ENCODE measurements around the gene IFNA1.
"Not testable (repeated sequence)": the region's sequence is repeated elsewhere in the genome, so short reads cannot be mapped to it uniquely, and the experiment has no call there.

The IFNA1 gene

DNA sequence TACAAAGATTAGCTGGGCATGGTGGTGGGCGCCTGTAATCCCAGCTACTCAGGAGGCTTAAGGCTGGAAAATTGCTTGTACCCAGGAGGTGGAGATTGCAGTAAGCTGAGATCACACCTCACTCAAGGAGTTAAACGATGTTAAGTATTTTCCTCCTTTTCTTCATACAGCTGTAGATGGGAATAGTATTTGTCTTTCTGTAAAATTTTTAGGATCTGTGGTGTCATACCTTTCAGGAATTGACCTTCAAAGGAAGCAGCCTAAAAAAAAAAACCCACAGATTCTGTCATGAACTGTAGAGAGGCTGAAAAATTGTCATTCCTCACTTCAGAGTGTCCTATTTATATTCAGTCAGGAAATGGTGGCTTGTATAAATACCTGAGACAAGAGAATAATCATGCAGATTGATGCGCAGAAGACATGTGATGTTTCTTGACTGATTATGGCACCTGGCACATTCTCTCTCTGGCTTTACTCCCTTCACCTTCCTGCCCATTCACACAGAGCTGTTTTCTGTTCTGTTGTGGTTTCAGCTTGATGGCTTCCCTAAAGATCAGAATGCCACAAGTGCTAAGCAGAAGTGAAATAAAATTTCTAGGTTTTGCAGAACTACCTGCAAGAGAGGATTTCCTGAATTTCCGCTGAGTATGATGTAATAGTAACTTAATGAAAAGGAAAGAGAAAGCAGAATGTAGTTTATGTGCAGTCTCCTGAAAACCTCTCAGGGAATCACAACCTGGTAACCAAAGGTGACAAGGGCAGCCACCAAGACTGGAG lies 3.8 kb downstream of the IFNA1 start:
- TF ChIP-seq, protein P1, sequence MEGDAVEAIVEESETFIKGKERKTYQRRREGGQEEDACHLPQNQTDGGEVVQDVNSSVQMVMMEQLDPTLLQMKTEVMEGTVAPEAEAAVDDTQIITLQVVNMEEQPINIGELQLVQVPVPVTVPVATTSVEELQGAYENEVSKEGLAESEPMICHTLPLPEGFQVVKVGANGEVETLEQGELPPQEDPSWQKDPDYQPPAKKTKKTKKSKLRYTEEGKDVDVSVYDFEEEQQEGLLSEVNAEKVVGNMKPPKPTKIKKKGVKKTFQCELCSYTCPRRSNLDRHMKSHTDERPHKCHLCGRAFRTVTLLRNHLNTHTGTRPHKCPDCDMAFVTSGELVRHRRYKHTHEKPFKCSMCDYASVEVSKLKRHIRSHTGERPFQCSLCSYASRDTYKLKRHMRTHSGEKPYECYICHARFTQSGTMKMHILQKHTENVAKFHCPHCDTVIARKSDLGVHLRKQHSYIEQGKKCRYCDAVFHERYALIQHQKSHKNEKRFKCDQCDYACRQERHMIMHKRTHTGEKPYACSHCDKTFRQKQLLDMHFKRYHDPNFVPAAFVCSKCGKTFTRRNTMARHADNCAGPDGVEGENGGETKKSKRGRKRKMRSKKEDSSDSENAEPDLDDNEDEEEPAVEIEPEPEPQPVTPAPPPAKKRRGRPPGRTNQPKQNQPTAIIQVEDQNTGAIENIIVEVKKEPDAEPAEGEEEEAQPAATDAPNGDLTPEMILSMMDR (IDR thresholded peaks at IDR 0.05; ENCODE audit: low read depth, low read length): no peak
- no peak for DNase-seq (ENCODE audit: low read depth in 2 of 2)
- H3K4me3 ChIP-seq (replicated peaks in 1 of 2; ENCODE audit: low read depth in 2 of 2, low read length in 2 of 2): no peak overlapping the region

DNA sequence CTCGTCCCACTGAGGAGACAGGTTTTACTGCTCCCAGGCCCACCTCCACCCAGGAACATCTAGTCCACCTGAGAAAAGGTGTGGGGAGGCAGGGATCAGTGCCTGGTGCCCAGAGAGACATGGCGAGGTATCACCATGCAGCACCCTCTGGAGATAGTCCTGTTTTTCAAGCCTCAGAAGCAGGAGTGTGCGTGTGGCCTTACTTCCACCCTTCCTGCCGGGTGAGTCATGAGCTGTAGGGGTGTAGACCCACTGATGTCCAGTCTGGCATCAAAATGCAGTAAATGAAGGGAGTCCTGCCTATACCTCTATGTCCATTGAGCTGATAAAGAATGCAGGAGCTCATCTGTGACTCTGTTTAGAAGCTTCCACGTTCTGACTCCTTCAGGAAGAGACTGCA lies 9.1 kb downstream of the IFNA1 start:
- not testable (repeated sequence) for H3K4me3 ChIP-seq (replicated peaks in 1 of 2; ENCODE audit: low read depth in 2 of 2, low read length in 2 of 2)
- peak in 1 of 2 donors; percentile 36 for DNase-seq (ENCODE audit: low read depth in 2 of 2)

DNA sequence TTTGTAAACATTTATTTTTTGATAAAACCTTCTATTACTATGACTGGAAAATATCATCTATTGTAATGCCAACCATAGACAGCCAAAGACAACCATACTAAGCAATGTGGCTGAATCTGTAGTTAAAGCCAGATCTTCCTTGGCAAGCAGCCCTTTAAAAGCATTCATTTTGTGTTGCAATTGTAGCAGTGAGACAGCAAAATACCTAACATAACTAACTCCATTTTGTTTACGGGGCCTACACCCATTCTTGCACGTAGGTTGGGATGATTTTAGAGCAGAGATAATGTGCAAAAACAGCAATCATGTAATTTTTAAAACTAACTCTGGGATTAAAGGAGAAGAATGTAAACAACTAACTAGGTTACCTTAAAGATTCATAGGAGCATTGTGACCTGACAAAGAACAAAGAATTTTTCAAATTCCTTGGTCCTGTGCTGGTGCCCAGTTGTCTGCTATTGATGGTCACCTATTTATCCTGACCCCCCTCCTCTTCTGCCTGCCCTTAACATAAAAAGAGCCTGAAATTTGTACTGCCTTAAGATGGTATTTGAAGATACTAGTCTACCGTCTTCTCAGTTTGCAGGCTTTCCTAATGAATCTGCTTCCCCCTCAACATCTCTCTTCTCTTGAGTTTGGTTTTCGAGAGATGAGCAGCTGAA lies 10.6 kb downstream of the IFNA1 start:
- TF ChIP-seq, protein P1 (IDR thresholded peaks at IDR 0.05; ENCODE audit: low read depth, low read length): no peak
- H3K4me3 ChIP-seq (replicated peaks in 1 of 2; ENCODE audit: low read depth in 2 of 2, low read length in 2 of 2): no peak overlapping the region
- DNase-seq (ENCODE audit: low read depth in 2 of 2): peak; percentile 48 to 56

DNA sequence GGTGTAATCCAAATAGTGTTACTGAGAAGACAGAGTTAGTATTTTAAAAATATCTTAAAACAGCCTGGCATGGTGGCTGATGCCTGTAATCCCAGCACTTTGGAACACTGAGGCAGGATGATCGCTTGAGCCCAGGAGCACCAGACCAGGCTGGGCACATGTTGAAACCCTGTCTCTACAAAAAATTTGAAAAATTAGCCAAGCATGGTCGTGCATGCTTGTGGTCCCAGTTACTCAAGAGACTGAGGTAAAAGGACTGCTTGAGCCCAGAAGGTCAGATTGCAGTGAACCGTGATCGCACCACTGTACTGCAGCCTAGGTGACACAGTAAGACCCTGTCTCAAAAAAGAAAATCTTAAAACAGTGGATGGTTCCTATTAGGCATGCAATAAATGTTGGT lies 12.4 kb downstream of the IFNA1 start:
- TF ChIP-seq, protein P1 (IDR thresholded peaks at IDR 0.05; ENCODE audit: low read depth, low read length): no peak
- DNase-seq (ENCODE audit: low read depth in 2 of 2): no peak
- H3K4me3 ChIP-seq (replicated peaks in 1 of 2; ENCODE audit: low read depth in 2 of 2, low read length in 2 of 2): no peak overlapping the region

DNA sequence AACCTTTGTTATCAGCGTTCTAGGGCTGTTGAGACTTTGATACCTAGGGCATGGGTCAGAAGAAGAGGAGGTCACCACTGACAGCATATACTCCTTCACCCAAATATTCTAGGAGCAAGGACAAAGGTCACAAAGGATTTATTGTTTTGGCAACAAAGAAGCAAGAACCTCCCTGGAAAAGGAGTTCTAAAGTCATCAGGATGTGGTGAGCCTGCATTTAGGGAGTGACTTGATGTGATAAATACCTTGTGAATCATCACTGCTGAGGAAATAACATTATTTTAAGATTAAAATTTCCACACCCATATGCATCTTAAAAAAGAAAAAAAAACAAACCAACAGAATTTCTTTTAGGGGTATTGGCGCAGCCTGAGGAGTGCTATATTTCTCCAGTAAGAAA lies 13.9 kb downstream of the IFNA1 start:
- peak; percentile 57 to 66 for DNase-seq (ENCODE audit: low read depth in 2 of 2)
- no peak overlapping the region for H3K4me3 ChIP-seq (replicated peaks in 1 of 2; ENCODE audit: low read depth in 2 of 2, low read length in 2 of 2)
- TF ChIP-seq, protein P1 (IDR thresholded peaks at IDR 0.05; ENCODE audit: low read depth, low read length): no peak

DNA sequence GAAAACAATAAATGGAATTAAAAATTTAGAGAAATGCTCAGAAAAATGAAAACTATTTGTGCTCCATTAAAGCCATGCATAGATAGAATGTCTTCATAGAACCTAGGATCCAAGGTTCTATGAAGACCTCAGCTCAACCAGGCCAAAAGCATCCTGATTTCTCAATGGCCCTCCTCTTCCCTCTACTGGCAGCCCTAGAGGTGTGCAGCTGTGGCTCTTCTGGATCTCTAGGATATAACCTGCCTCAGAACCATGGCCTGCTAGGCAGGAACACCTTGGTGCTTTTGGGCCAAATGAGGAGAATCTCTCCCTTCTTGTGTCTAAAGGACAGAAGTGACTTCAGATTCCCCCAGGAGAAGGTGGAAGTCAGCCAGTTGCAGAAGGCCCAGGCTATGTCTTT lies 15.1 kb downstream of the IFNA1 start:
- peak; percentile 52 to 56 for DNase-seq (ENCODE audit: low read depth in 2 of 2)
- TF ChIP-seq, protein P1 (IDR thresholded peaks at IDR 0.05; ENCODE audit: low read depth, low read length): peak; percentile 80
- H3K4me3 ChIP-seq (replicated peaks in 1 of 2; ENCODE audit: low read depth in 2 of 2, low read length in 2 of 2): no peak overlapping the region

DNA sequence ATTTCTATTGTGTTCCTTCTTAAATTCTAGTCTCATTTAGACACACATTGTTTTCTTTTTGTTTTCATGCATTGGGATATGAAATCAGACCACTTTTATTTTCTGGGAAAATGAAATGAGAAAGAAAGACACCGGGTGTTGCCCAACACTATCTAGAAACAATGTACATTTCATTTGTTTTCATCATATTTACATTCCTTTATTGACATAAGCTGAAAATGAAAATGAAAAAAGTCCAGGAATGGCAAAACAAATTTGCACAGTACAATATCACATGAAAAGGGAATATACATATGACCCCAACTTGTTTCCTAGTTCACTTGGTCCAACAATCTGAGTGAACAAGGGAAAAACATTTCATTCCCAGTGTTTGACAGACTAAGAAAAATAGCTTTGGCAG lies 21.1 kb downstream of the IFNA1 start:
- TF ChIP-seq, protein P1 (IDR thresholded peaks at IDR 0.05; ENCODE audit: low read depth, low read length): no peak
- no peak for DNase-seq (ENCODE audit: low read depth in 2 of 2)
- H3K4me3 ChIP-seq (replicated peaks in 1 of 2; ENCODE audit: low read depth in 2 of 2, low read length in 2 of 2): no peak overlapping the region

Data from cardiac fibroblast (primary cell).